HG03064 (cell line): Measurements from ENCODE around the gene TNS1.
"Not testable (repeated sequence)": the region's sequence is repeated elsewhere in the genome, so short reads cannot be mapped to it uniquely, and the experiment has no call there.

ENCODE experiments used
- ATAC-seq: cut with Tn5 transposase; IDR thresholded peaks from one replicate; pipeline ENCODE4 v1.9.1; 2021; ENCODE audit warnings: low read depth; ENCODE audit not compliant: unreplicated experiment

The TNS1 gene

GRCh38 chr2:217825469-217826235, 177.1 kb downstream of the TNS1 start:
- ATAC-seq = no peak

DNA sequence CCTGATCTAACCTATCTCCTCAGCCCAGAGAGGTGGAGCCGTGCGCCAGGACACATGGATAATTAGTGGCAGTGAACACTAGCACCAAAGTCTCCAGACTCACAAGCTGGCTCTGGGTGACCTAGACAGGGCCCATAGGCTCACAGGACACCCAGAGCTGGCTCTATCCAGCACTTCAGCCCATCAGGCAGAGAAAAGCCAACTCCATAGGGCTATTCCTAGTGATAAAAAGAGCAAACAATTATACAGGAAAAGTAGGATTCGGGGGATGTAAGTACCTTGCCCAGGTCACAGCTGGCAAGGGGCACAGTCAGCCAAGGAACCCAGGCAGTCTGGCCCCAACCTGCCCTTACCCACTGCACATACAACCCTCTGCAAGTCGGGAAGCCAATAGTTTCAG, 178.6 kb downstream of the TNS1 start:
- ATAC-seq = no peak

DNA sequence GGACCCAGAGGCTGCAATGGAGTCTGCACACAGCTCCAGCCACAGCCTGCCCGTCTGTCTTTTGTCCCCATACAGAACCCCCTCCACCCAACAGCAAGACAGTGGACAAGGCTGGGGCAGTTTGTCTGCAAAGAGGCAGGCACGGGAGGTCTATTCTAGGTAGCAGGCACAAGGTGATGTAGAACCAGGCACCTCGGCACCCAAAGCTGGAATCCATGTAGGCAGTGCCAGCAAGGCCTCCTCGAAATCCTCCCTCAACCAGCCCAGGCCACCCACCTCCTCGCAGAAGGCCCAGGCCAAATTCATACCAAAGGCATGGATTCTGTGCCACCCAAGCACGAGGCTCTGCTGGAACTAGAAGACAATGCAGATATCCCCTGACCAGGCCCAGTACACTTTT, 179.2 kb downstream of the TNS1 start:
- no peak for ATAC-seq

DNA sequence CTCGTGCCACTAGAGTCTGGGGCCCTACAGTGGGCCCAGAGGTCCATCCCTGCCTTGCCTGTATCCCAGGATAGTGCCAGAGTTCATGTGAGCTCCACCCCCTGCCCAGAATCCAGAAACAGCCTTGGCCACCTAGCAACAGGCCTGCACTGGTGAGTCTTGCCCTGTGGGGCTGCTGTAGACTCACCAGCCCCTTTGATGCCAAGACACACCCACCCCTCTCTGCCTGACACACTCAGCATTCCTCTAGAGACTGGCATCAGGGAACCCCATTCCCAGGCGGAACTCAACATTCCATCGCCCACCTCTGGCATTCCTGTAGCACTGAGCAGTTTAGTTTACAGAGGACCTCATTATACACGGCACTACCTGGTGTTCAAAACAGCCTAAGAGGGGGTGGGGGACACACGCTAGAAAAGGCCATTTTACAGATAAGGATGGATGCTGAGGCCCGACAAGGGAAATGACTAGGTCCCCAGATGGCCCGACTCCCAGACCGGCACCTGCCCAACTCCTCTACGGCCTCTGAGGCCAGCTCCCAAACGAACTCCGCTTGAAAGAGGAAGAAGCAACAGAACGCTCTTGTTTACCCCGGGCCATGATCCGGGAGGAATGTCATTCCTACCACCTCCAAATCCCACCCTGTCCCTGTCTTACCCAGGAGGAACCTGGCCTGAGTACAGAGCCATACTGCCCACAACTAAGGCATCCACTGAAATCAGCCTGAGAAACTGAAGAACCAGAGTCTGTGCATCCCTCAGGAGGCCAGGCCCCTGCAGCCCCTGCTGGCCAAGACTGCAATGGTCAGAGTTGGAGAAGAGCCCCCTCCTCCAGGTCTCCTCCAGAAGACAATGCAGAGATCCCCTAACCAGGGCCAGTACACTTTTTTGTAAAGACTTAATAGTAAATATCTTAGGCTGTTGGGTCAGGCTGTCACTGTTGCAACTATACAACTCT, 180.2 kb downstream of the TNS1 start:
- no peak for ATAC-seq

GRCh38 chr2:217821536-217822147, 181.2 kb downstream of the TNS1 start:
- no peak for ATAC-seq

DNA sequence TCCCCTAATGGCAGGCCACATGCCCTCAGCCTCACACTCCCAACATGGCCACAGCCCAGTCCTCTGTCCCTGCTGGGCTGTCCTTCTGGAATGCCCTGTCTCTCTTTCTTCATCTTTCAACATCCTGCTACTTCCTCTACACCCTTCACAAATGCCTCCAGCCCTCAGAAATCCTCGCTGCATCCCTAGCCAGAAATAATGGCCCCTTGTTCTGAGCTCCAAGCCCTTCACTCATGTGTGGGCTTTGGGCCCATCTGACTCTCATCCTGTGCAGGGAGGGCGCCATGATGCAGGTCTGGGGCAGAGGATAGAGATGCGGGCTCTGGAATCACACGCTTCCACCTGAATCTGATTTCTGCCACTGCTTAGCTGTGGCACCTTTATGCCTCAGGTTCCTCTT, 181.9 kb downstream of the TNS1 start:
- ATAC-seq = no peak

DNA sequence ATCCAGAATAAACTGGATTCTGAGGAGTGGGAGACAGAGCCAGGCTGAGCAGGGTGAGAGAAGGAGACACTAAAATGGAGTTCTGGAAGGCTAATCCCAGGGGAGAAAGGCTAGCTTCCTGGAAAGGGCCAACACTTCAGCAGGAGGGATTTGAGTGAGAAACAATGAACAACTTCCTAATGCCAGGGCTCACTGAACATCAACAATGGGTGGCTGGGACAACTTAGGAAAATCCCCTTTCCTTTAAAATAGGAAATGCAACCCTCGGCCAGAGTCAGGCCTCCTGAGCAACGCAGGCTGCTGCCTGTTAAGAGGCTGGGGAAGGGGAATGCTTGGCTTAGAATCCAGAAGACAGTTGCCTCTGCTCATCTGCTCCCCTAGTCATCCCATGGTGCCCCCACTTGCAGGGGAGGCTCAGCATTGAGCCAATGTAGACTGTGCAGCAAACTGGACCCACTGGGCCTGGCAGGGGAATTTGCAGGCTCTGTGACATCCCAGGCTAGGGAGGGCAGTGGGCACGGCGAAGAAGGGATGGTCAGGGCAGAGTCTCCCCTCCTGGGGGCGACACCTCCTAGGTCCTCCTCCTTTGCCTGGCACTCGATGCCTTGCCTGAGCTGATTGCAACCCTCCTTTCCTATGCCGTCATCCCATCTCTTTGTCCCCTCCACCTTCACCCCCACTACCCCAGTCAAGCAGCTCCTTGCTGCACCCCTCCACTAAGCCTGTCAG, 182.5 kb downstream of the TNS1 start:
- ATAC-seq = no peak

DNA sequence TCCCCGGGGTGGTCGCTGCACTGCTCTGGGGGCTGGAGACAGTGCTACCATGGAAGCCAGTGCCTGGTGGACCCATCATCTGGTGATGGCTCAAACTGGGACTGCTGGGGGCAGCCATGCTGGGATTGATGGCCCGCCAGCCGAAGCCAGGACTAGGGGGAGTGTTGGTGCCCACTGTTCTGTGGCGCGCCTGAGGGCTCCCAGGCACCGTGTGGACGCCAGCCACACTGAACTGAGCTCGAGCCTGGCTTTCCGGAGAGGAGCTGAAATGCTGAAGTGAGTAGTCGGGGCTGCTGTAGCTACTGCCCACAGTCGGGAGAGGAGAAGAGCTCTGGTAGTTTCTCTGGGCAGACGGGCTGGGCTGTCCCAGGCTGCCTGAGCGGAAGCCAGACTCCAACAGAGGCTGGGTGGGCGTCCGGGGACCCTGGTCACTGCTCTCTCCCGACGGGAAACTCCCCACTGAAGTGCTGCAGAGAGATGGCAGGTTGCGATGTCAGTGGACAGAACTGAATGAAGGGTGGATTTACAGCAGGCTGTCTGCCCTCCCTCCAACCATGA, 184.4 kb downstream of the TNS1 start:
- no peak for ATAC-seq

- ATAC-seq = no peak
Measured at GRCh38 chr2:217817466-217818292, 185.1 kb downstream of the TNS1 start.

DNA sequence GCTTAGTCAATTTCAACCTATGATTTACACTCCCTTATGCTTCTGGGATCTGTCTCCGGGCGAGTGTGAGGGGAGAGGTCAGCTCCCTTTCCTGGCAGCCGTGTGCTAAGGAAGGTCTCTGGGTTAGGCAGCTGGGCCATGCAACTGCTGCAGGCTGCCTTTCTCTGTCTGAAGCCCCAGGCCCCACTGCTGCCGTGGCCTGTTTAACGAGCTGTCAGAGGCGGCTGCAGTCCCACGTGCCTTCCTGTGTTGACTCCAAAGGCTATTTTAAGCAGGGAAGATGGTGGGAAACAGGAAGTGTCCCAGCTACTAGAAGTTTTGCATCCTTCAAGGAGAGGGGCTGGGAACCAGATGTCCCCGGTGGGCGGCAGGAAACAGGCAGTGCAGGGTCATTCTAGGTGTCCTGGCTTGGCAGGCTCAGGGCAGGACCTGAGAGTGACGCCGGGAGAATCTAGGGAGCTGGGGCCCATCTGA, 186.4 kb downstream of the TNS1 start:
- ATAC-seq = no peak

- no peak for ATAC-seq
Measured at GRCh38 chr2:217813828-217814227, 189.0 kb downstream of the TNS1 start.

- no peak for ATAC-seq
Measured at GRCh38 chr2:217812170-217812569, 190.6 kb downstream of the TNS1 start.

- ATAC-seq = no peak
Measured at GRCh38 chr2:217810260-217810659, 192.5 kb downstream of the TNS1 start.

- no peak for ATAC-seq
Measured at GRCh38 chr2:217809736-217810135, 193.1 kb downstream of the TNS1 start.

DNA sequence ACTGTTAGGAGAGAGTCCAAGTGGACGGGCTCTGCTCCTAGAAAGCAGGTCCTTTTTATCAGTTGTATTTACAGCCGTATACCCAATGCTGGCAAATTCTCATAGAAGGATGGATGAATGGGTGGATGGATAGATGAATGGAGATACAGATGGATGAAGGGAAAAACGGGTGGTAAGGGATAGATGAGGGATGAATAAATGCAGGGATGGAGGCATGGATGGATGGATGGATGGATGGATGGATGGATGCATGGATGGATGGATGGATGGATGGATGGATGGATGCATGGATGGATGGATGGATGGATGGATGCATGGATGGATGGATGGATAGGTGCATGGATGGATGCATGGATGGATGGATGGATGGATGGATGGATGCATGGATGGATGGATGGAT, 193.8 kb downstream of the TNS1 start:
- ATAC-seq = not testable (repeated sequence)

DNA sequence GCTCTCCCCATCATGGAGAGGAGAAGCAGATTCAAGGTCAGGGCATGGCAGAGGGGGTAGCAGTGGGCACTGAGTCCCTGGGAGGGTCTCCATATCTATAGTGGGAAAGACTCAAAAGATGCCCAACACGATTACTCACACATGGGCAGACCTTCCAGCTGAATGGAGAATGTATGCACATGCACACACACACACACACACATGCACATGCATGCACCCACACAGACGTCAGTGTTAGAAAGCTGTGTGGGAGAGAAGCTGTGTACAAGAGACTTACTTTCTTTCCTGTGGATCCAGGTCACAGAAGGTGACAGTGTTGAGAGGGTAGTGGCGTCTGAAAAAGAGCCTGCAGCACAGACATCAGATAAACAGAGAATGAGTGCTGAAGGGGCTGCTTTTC, 194.5 kb downstream of the TNS1 start:
- ATAC-seq = no peak

DNA sequence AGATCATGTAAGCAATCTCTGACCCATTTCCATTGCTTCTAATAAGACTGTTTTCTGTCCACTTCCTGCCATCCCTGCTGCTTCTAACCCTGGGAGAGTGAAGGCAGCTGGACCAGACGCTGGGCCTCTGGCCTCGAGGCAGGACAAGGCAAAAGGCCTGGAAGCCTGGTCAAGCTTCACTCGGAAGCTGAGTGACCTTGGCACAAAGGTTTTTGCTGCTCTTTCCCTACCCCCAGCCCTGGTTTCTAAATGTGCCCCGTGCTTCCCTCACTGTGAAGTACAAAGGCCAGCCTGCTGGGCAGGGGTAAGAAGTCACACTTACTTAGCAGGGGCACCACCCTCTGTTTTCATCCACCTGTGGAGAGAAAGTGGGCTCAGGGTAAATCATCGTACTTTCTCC, 195.0 kb downstream of the TNS1 start:
- no peak for ATAC-seq

GRCh38 chr2:217807025-217807424, 195.8 kb downstream of the TNS1 start:
- no peak for ATAC-seq

DNA sequence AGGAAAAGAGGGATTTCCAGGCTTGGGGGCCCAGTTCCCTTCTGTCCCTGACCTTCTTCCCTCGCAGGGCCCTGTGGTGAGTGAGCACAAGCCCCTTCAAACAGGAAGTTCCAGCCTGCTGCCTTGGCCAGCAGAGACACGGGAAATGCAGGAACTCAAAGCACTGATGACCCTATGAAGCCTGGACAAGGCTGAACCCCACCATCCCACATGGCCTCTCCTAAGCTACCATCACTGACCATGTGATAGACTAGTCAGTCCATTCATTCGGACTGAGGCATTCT, 196.4 kb downstream of the TNS1 start:
- no peak for ATAC-seq
